Posterior vena cava (tissue), 2 donors: ENCODE data around the gene SERP2. TPM values are rescaled to one million over a fixed set of nuclear protein-coding genes. Genes with fewer than 3 reads are reported as not detected.

Source experiments
- DNase-seq: peaks from one replicate; pipeline ENCODE4 v3.0.0-alpha.2; 2020; ENCODE audit warnings: low spot score
- intact Hi-C, 2 donors: fragments of 100-400 bp; cut with DNase I; formaldehyde crosslinking; loops; one replicate each; pipeline versions ENCODE4 v1.14.1 to v1.14.2; 2022 to 2023
- total RNA-seq, 2 donors: library from RNA; stranded (reverse); fragmentation: NEBNext Ultra II Directional; extraction: Animal tissue kit (Norgen Biotek cat#: 25700); gene quantifications; one replicate each; pipeline ENCODE4 v1.2.1, GENCODE V29; 2021
- donor health status: DM: yes; HTN: yes; CAD: no.
- donor health status: DM: yes; HTN: yes; CAD: no.

SERP2 gene
- total RNA-seq, 2 donors from 2014 or later: 5.1 to 7.9 TPM

- no peak for DNase-seq
- intact Hi-C loops: no loop called here
Observed at GRCh38 chr13:44352671-44353070, 21.0 kb upstream of the SERP2 start.

GRCh38 chr13:44354331-44354730 is 19.3 kb upstream of the SERP2 start:
- DNase-seq: no peak
- intact Hi-C loops: no loop called here

GRCh38 chr13:44354884-44355283 is 18.7 kb upstream of the SERP2 start:
- DNase-seq: no peak
- intact Hi-C loops: no loop called here

- intact Hi-C loops: no loop called here
- DNase-seq: no peak
Observed at GRCh38 chr13:44355621-44356020, 18.0 kb upstream of the SERP2 start.

GRCh38 chr13:44359983-44360375 is 13.6 kb upstream of the SERP2 start:
- DNase-seq: no peak
- intact Hi-C loops: no loop called here

GRCh38 chr13:44362394-44363040 is 11.1 kb upstream of the SERP2 start:
- intact Hi-C loops: no loop called here

GRCh38 chr13:44363631-44364344 is 9.8 kb upstream of the SERP2 start:
- no peak for DNase-seq
- intact Hi-C loops: no loop called here

More at GRCh38 chr13:44362394-44363040, 11.1 kb upstream of the SERP2 start:
- DNase-seq: no peak

GRCh38 chr13:44364345-44365000 is 9.2 kb upstream of the SERP2 start:
- intact Hi-C loops: no loop called here
- no peak for DNase-seq

GRCh38 chr13:44365008-44365407 is 8.6 kb upstream of the SERP2 start:
- intact Hi-C loops: no loop called here

GRCh38 chr13:44365899-44366298 is 7.7 kb upstream of the SERP2 start:
- no peak for DNase-seq
- intact Hi-C loops: no loop called here

More at GRCh38 chr13:44365008-44365407, 8.6 kb upstream of the SERP2 start:
- DNase-seq: no peak

GRCh38 chr13:44368062-44368591 is 5.5 kb upstream of the SERP2 start:
- DNase-seq: no peak
- intact Hi-C loops: no loop called here

GRCh38 chr13:44368599-44369368 is 4.8 kb upstream of the SERP2 start:
- no peak for DNase-seq
- intact Hi-C loops: no loop called here

- intact Hi-C loops: no loop called here
Observed at GRCh38 chr13:44371421-44371820, 2.2 kb upstream of the SERP2 start.

GRCh38 chr13:44373247-44373600 is 400 bp upstream of the SERP2 start:
- DNase-seq: no peak
- intact Hi-C loops: no loop called here

More at GRCh38 chr13:44371421-44371820, 2.2 kb upstream of the SERP2 start:
- DNase-seq: no peak

- intact Hi-C loops: no loop called here
- DNase-seq: no peak
Observed at GRCh38 chr13:44374348-44374712, 706 bp downstream of the SERP2 start.

- intact Hi-C loops: no loop called here
- DNase-seq: no peak
Observed at GRCh38 chr13:44378277-44378676, 4.7 kb downstream of the SERP2 start.

GRCh38 chr13:44379885-44380284 is 6.3 kb downstream of the SERP2 start:
- DNase-seq: no peak
- intact Hi-C loops: no loop called here

- intact Hi-C loops: no loop called here
Observed at GRCh38 chr13:44380404-44381165, 7.0 kb downstream of the SERP2 start.

GRCh38 chr13:44382635-44383145 is 9.1 kb downstream of the SERP2 start:
- intact Hi-C loops: no loop called here

More at GRCh38 chr13:44380404-44381165, 7.0 kb downstream of the SERP2 start:
- DNase-seq: no peak

More at GRCh38 chr13:44382635-44383145, 9.1 kb downstream of the SERP2 start:
- no peak for DNase-seq
